Fibroblast of skin of right quadriceps (primary cell): ENCODE measurements around the gene EFHD2.
"Not testable (repeated sequence)": the region's sequence is repeated elsewhere in the genome, so short reads cannot be mapped to it uniquely, and the experiment has no call there.

Experiments
- DNase-seq: peaks from one replicate; pipeline ENCODE4 v3.0.0-alpha.2; 2013

Gene EFHD2

DNA sequence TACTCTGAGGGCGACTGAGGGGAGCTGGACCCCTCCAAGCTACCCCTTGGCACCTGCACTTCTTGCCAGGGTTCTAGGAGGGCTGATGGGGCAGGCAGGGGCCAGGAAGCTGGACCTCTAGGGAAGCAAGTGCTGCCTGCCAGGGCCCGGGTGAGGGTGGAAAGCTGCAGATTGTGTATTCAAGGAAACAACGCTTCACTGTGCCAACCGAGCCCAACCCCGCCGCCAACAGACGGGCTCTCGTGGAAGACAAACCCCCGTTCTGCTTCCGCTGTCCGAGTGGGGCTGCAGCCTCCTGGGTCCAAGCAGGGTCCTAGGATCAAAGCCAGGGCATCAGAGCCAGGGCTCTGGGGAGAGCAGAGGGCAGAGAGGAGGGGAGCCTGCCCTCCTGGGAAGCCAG, 3.2 kb downstream of the EFHD2 start:
- DNase-seq: no peak

- DNase-seq: no peak
Observed at GRCh38 chr1:15413563-15414444, 4.1 kb downstream of the EFHD2 start.

- DNase-seq: no peak
Observed at GRCh38 chr1:15414445-15414983, 4.8 kb downstream of the EFHD2 start.

DNA sequence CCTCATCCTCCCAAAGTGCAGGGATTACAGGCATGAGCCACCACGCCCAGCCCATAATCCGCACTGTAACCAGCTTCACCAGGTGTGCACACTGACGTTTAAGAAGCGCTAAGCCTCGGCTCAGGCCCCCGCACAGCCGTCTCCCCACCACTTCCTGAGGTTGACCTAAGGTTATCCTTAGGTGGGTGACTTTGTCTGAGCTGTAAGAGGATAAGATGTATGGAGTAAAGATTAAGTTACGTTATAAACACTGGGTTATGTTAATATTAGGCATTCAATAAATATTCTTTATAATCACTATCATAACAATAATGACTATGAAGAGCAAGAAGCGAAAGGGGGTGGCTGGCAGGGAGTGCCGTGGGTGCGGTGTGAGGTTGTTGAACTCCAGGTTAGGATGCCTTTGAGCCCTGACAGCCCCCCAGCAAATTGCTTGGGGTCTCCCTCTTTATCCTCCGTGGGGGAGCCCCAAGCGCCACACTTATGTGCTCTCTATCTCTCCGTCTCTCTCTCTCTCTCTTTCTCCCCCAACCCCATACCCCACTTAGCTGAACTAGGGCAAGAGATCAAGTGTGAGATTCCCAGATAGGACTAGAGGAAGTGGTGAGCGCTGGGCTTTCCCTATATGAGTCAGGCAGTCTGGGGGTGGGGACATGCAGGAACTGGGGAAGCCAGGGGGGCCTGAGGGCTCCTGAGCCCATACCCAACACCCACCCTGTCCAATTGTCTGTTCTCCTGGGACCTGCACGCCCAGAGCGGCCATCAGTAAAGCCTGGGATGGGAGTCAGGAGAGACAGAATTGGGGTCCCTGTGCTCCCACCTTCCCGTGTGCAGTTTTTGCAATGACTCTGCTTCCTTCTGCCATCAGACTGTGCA, 7.6 kb downstream of the EFHD2 start:
- peak; percentile 66 for DNase-seq

- peak; percentile 21 for DNase-seq
Observed at GRCh38 chr1:15418806-15419515, 9.3 kb downstream of the EFHD2 start.

DNA sequence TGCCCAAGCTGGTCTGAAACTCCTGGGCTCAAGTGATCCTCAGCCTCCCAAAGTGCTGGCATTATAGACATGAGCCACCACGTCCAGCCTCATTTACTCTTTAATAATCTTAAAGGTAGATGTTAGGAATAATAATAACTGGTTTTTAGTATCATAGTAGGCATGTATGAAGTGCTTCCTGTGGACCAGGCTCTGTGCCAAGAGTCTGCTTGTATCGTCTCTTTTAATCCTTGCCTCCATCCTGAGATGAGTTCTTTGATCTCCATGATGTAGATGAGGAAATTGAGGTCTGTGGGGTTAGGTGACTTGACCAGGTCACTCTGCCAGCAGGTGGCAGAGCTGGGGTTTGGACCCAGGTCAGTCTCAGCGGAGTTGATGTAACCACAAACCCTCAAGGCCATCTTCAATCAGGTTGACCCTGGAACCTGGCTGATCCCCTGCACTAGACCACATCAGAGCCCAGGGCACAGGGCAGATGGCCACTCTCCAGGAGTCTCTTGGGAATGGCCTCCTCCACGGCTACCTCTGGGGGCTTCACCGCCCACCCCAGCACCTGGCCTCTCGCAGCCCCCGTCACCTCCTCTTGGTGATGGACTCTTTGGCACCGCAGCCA, 11.3 kb downstream of the EFHD2 start:
- no peak for DNase-seq

GRCh38 chr1:15422871-15423270, 13.2 kb downstream of the EFHD2 start:
- DNase-seq: no peak

DNA sequence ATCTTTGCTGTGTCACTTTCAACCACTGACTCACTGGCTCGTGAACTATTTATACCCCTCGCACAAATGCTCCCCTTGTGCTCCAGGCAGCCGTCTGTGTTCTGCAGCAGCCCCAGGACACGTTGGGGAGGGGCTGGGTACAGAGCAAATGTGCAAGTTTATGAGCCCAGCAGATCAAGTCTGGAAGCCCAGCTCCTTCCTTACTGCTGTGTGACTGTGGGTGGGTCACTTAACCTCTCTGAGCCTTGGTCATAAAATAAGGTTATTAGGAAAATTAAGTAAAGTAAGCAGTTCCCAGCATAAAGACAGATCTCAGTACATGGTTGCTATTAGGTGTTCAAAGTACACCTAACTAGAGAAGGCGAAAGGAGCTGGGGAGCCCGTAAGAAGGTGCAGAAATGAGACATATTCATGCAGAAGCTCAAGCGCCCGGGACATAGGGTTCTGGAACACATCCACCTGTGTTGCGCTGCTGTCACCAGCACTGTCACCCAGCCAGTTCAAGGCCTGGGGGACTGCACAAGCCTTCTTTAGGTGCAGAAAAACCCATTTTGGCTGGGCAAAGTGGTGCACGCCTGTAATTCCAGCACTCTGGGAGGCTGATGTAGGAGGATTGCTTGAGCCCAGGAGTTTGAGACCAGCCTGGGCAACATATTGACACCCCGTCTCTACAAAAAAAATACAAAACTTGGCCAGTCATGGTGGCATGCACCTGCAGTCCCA, 13.8 kb downstream of the EFHD2 start:
- no peak for DNase-seq

DNA sequence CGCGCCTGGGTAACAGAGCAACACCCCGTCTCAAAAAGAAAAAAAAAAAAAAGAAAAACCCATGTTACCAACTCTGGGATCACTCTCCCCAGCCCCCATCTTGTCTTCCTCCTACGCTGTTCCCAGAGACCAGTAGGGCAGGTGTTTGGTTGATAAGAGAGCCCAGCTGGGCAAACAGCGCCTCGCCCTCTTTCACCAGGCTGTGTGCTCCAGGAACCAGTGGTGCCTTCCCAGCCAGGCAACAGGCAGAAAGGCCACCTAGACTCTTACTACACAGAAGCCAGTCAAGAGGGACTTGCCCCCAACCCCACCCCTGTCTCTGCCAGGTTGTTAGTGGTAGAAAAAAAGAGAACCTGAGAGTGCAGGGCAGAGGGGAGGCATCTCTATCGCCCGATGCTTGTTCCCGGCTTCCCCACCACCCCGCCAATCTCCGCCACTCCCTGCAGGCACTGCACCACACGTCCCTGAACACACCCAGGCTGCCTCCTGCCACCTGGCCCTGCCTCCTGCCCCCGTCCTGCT, 14.5 kb downstream of the EFHD2 start:
- no peak for DNase-seq

DNA sequence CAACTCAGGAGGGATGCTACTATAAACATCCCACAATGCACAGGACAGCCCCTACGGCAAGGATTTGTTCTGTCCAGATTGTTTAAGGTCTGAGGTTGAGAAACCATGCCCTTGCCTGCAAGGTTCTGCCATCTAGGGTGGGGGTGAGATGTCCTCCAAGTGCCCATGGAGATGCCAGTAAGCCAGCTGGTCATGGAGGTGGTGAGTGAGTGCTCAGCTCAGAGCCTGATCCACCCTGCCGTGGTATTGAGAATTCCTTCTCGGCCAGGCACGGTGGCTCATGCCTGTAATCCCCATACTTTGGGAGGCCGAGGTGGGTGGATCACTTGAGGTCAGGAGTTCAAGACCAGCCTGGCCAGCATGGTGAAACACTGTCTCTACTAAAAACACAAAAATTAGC, 15.3 kb downstream of the EFHD2 start:
- no peak for DNase-seq

DNA sequence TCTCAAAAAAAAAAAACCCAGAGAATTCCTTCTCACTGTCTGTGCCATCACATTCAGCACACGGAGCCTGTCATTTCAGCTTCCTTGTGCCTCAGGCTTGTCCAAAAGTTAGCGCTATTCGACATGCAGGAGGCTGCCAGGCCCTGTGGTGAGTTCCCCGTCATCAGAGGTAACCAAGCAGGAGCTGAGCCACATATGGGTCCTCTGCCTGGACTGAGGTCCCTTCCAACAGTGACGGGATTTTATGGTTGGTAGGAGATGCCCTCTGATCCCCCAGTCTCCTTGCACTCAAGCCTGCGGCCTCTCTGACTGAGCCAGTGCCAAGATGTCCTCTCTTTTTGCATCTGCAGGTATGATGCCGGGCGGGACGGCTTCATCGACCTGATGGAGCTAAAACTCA, 15.8 kb downstream of the EFHD2 start:
- no peak for DNase-seq

GRCh38 chr1:15425958-15426357, 16.3 kb downstream of the EFHD2 start:
- DNase-seq: no peak

- DNase-seq: peak; percentile 22
Observed at GRCh38 chr1:15426492-15427279, 17.0 kb downstream of the EFHD2 start.

- DNase-seq: no peak
Observed at GRCh38 chr1:15427280-15427666, 17.6 kb downstream of the EFHD2 start.

DNA sequence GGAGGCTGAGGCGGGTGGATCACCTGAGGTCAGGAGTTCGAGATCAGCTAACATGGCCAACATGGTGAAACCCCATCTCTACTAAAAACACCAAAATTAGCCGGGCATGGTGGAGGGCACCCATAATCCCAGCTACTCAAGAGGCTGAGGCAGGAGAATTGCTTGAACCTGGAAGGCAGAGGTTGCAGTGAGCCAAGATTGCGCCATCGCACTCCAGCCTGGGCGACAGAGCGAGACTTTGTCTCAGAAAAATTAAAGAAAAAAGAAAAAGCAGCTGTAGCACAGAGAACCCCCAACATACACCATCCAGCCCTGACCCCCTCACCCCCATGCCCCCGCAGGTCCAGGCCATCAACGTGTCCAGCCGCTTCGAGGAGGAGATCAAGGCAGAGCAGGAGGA, 18.6 kb downstream of the EFHD2 start:
- DNase-seq: not testable (repeated sequence)

- DNase-seq: no peak
Observed at GRCh38 chr1:15428815-15429435, 19.2 kb downstream of the EFHD2 start.

DNA sequence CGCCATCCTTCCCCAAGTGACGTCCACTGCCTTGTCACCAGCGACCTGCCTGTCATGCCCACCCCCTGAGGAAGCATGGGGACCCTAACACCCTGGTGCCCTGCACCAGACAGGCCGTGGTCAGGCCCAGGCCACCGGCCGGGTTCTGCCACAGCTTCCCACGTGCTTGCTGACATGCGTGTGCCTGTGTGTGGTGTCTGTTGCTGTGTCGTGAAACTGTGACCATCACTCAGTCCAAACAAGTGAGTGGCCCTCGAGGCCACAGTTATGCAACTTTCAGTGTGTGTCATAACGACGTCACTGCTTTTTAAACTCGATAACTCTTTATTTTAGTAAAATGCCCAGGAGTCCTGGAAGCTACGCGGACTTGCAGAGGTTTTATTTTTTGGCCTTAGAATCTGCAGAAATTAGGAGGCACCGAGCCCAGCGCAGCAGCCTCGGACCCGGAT, 20.0 kb downstream of the EFHD2 start:
- no peak for DNase-seq

DNA sequence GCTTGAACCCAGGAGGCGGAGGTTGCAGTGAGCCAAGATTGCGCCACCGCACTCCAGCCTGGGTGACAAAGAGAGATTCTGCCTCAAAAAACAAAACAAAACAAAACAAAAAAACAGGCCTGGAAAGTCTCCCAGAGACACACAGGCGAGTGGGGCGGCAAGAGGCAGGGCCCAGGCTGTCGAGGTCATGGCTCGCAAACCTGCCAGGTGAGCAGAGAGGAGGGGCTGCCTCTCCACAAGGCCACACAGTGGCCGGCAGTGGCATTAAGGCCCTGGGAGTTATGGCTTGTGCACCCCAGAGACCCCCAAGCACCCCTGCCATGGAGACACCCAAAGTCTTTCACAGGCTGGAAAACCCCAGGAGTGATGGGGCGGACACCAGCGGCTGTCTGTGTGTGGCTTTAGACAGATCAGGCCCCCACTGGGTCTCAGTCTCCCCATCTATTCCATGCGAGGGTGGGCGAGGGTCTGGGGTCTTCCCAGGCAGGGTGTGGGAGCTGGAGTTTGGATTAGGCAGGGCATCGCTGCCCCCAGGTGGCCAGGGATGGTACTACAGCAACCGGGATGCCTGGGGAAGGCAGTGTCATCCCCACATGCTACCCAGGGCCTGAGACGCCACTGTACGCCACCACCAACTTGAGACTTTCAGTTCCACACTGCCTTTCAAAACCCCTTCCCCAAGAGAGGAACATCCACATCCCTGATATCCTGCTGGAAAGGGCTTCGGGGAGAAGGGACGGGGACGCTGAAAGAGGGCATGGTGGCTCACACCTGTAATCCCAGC, 21.3 kb downstream of the EFHD2 start:
- peak; percentile 34 for DNase-seq

DNA sequence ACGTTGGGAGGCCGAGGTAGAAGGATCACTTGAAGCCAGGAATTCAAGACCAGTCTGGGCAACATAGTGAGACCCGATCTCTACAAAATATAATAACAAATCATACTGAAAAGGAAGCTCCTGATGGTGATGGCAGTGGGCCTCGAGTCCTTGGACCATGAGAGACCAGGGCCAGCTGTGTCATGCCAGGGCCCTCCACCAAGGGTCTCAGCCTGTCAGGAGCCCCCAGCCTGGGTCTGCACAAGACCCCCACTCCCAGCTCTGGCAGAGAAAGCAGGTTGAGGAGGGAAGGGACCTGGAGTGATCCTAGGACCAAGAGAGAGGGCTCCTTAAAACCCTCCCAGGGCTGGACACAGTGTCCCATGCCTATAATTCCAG, 21.9 kb downstream of the EFHD2 start:
- no peak for DNase-seq
